Dendritic cell treated with granulocyte-macrophage colony-stimulating factor and Interleukin-4, amounts not matched to agents 40 ng/mL and 50 ng/mL, for 4 days (primary cell): ENCODE results near the gene HTR3B.

ENCODE experiments used
- H3K27ac Mint-ChIP-seq: one replicate; pipeline ENCODE4 v1.8.0; 2022; ENCODE audit warnings: mild to moderate bottlenecking, mixed read lengths
- H3K27me3 Mint-ChIP-seq: one replicate; pipeline ENCODE4 v1.8.0; 2022; ENCODE audit warnings: mild to moderate bottlenecking, mixed read lengths
- H3K36me3 Mint-ChIP-seq: one replicate; pipeline ENCODE4 v1.8.0; 2022; ENCODE audit warnings: low read depth, mixed read lengths
- H3K4me1 Mint-ChIP-seq: one replicate; pipeline ENCODE4 v1.8.0; 2022; ENCODE audit warnings: low read depth, mixed read lengths
- H3K4me3 Mint-ChIP-seq: one replicate; pipeline ENCODE4 v1.8.0; 2022; ENCODE audit warnings: mild to moderate bottlenecking, moderate library complexity, mixed read lengths
- H3K9me3 Mint-ChIP-seq: one replicate; pipeline ENCODE4 v1.8.0; 2022; ENCODE audit warnings: mixed read lengths
- intact Hi-C: fragments of 100-400 bp; cut with micrococcal nuclease; formaldehyde crosslinking; loops from one replicate; pipeline ENCODE4 v1.15.0; 2022

HTR3B gene, protein sequence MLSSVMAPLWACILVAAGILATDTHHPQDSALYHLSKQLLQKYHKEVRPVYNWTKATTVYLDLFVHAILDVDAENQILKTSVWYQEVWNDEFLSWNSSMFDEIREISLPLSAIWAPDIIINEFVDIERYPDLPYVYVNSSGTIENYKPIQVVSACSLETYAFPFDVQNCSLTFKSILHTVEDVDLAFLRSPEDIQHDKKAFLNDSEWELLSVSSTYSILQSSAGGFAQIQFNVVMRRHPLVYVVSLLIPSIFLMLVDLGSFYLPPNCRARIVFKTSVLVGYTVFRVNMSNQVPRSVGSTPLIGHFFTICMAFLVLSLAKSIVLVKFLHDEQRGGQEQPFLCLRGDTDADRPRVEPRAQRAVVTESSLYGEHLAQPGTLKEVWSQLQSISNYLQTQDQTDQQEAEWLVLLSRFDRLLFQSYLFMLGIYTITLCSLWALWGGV

DNA sequence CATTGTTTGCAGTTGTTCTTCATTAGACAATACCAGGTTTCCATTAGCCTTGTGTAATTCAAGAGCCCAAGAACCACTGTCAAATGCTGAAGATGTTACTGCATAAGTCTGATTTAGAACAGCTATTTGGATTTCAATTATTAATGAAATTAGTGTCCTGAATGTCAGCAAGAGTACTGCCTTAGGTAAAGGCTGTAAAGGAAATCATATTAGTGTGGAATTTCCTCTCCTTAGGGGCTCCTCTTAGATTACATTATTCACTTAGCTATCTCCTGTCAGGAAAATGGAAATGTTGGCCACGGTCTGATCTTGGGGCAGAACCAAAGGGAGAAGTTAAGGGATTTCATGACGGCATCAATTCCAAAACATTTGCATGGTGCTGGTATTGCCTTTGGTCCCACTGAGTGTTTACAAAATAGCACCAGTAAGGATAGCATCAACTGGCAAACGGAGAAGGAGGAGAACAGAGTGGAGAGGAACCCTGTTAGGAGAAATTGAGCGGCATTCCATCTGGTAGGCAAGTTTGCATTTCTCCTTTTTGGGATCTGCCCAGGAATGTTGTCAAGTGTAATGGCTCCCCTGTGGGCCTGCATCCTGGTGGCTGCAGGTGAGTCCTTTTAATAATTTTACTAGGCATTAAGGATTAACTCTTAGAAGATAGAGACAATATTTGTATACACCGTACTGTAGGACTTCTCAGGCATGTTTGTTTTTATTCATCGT lies at the start of gene HTR3B:
Gene HTR3B, plus strand, starts transcription at position 418 of the 723 bp plus-strand sequence. Its CDS starts 138 bp downstream, at position 556.
- Mint-ChIP-seq H3K36me3 (no peaks in the 10 kb centered on the region), H3K27me3 (peaks cover 13% of the 10 kb centered on the region)

DNA sequence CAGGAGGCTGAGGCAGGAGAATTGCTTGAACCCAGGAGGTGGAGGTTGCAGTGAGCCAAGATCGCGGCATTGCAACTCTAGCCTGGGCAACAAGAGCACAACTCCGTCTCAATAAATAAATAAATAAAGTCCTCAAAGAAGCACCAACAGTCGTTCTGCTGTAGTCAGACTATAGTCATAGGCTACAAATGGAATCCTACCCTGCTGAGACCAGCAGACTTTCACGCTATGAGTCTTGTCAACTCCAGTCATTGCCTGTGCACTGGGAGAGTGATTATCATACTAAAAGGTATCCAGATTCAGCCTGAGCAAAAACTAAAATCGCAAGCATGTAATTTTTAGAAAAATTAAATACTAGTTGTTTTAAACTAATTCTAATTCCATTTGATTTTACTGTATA lies 48.8 kb upstream of the HTR3B start:
- intact Hi-C loops = no loop called here
- H3K4me1 Mint-ChIP-seq = no peaks in the 10 kb centered on the region
- no peak overlapping the region for H3K4me3 Mint-ChIP-seq
- H3K27me3 Mint-ChIP-seq = no peaks in the 10 kb centered on the region
- H3K36me3 Mint-ChIP-seq = peaks cover 27% of the 10 kb centered on the region
- H3K9me3 Mint-ChIP-seq = no peaks in the 10 kb centered on the region
- no peak overlapping the region for H3K27ac Mint-ChIP-seq

More for the DNA sequence above, at the start of gene HTR3B:
- intact Hi-C loops = loop anchor here (5.0 kb wide), 1 partner anchor 88 kb away; no protein-coding TSS in a partner anchor
- Mint-ChIP-seq H3K4me1 (no peaks in the 10 kb centered on the region), H3K9me3 (no peaks in the 10 kb centered on the region), H3K27ac (no peak within 1 kb of the TSS), H3K4me3 (no peak within 1 kb of the TSS)

GRCh38 chr11:113856966-113857759 lies 47.4 kb upstream of the HTR3B start:
- Mint-ChIP-seq H3K27ac (no peak overlapping the region), H3K36me3 (peaks cover 14% of the 10 kb centered on the region), H3K4me1 (no peaks in the 10 kb centered on the region), H3K9me3 (no peaks in the 10 kb centered on the region), H3K4me3 (no peak overlapping the region), H3K27me3 (no peaks in the 10 kb centered on the region)
- intact Hi-C loops = no loop called here

GRCh38 chr11:113859665-113860064 lies 44.9 kb upstream of the HTR3B start:
- Mint-ChIP-seq H3K4me1 (no peaks in the 10 kb centered on the region), H3K27ac (no peak overlapping the region), H3K9me3 (no peaks in the 10 kb centered on the region), H3K36me3 (no peaks in the 10 kb centered on the region), H3K27me3 (no peaks in the 10 kb centered on the region), H3K4me3 (no peak overlapping the region)
- intact Hi-C loops = no loop called here

DNA sequence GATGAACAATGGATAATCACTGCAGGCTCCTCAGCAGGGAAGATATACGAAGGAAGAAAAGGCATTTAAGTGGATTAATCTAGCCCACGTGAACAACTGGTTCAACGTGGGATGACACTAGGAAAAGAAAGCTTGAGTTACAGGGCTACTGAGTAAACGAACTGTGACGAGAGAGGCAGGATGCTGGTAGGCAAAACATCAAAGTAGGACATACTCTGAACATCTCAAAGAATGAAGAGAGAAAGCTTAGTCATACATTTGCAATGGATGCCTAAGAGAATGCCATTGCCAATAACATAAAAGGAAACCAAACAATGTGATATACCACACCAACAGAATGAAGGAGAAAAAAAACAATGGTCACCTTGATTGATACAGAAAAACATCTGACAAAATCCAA lies 42.2 kb upstream of the HTR3B start:
- no peak overlapping the region for H3K27ac Mint-ChIP-seq
- H3K9me3 Mint-ChIP-seq = no peaks in the 10 kb centered on the region
- H3K36me3 Mint-ChIP-seq = no peaks in the 10 kb centered on the region
- H3K4me1 Mint-ChIP-seq = no peaks in the 10 kb centered on the region
- intact Hi-C loops = no loop called here
- no peak overlapping the region for H3K4me3 Mint-ChIP-seq
- no peaks in the 10 kb centered on the region for H3K27me3 Mint-ChIP-seq

DNA sequence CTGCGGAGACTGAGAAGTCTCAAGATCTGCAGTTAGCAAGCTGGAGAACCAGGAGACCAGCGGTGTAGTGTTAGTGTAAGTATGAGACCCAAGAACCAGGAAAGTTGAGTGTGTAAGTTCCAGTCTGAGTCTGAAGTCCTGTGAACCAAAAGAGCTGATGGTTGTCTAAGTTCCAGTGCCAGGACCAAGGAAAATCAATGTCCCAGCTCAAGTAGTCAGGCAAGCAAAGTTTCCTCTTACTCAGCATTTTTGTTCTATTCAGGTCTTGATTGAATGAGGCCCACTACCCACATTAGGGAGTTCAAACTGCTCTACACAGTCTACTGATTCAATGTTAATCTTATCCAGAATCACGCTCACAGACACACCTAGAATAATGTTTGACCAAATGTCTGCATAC lies 40.2 kb upstream of the HTR3B start:
- no peak overlapping the region for H3K27ac Mint-ChIP-seq
- no peaks in the 10 kb centered on the region for H3K36me3 Mint-ChIP-seq
- no peaks in the 10 kb centered on the region for H3K27me3 Mint-ChIP-seq
- H3K4me1 Mint-ChIP-seq = no peaks in the 10 kb centered on the region
- no peak overlapping the region for H3K4me3 Mint-ChIP-seq
- no peaks in the 10 kb centered on the region for H3K9me3 Mint-ChIP-seq
- intact Hi-C loops = no loop called here

- Mint-ChIP-seq H3K9me3 (no peaks in the 10 kb centered on the region), H3K27ac (no peak overlapping the region), H3K4me1 (peaks cover 3% of the 10 kb centered on the region), H3K36me3 (no peaks in the 10 kb centered on the region), H3K4me3 (no peak overlapping the region), H3K27me3 (no peaks in the 10 kb centered on the region)
- intact Hi-C loops = no loop called here
Observed at GRCh38 chr11:113865873-113866272, 38.7 kb upstream of the HTR3B start.

DNA sequence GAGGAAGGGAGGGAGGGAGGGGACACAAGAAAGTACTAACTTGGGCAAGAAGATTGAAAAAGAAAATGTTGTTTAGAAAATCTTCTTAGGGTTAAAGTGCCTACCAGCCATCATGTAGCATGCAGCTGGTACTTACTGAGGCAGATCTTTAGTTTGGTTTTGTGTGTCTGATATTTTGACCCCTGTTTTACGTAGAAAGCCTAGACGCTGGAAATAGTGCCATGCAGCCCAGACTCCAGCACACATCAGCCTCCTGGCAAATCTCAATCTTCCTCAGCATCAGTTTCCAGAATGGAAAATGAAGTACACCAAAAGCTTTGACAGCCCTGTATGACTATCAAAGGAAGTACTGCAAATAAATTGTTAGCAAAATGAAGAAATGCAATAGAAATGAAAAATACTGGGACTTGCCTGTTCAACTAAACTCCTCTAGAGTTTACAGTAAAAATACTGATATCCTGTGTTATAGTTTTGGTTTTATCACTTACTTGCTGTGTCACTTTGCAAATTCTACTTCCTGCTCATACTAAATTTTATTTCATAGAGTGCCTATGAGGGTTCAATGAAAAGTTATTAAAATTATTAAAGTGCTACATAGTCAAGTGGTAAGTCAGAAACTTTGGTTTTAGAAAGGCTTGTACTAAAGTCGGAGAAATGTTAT lies 36.6 kb upstream of the HTR3B start:
- H3K4me3 Mint-ChIP-seq = no peak overlapping the region
- peaks cover 16% of the 10 kb centered on the region for H3K4me1 Mint-ChIP-seq
- H3K9me3 Mint-ChIP-seq = no peaks in the 10 kb centered on the region
- no peak overlapping the region for H3K27ac Mint-ChIP-seq
- no peaks in the 10 kb centered on the region for H3K27me3 Mint-ChIP-seq
- intact Hi-C loops = no loop called here
- H3K36me3 Mint-ChIP-seq = peaks cover 6% of the 10 kb centered on the region

- Mint-ChIP-seq H3K4me1 (peaks cover 33% of the 10 kb centered on the region), H3K4me3 (no peak overlapping the region)
Observed at GRCh38 chr11:113871336-113871735, 33.3 kb upstream of the HTR3B start.

GRCh38 chr11:113873236-113873626 lies 31.4 kb upstream of the HTR3B start:
- Mint-ChIP-seq H3K4me3 (no peak overlapping the region), H3K27ac (no peak overlapping the region), H3K4me1 (peaks cover 33% of the 10 kb centered on the region), H3K36me3 (peaks cover 6% of the 10 kb centered on the region), H3K27me3 (no peaks in the 10 kb centered on the region), H3K9me3 (no peaks in the 10 kb centered on the region)
- intact Hi-C loops = no loop called here

More at GRCh38 chr11:113871336-113871735, 33.3 kb upstream of the HTR3B start:
- intact Hi-C loops = no loop called here
- no peaks in the 10 kb centered on the region for H3K27me3 Mint-ChIP-seq
- peaks cover 6% of the 10 kb centered on the region for H3K36me3 Mint-ChIP-seq
- H3K27ac Mint-ChIP-seq = no peak overlapping the region
- H3K9me3 Mint-ChIP-seq = no peaks in the 10 kb centered on the region

GRCh38 chr11:113874096-113874495 lies 30.5 kb upstream of the HTR3B start:
- no peaks in the 10 kb centered on the region for H3K9me3 Mint-ChIP-seq
- peaks cover 33% of the 10 kb centered on the region for H3K4me1 Mint-ChIP-seq
- H3K4me3 Mint-ChIP-seq = peak overlapping the region; percentile 81
- no peak overlapping the region for H3K27ac Mint-ChIP-seq
- peaks cover 6% of the 10 kb centered on the region for H3K36me3 Mint-ChIP-seq
- intact Hi-C loops = loop anchor here (2.0 kb wide), 1 partner anchor 527 kb away; the partner anchor contains the start of genes C11orf71 and RBM7
- no peaks in the 10 kb centered on the region for H3K27me3 Mint-ChIP-seq

GRCh38 chr11:113874581-113875233 lies 29.9 kb upstream of the HTR3B start:
- no peaks in the 10 kb centered on the region for H3K27me3 Mint-ChIP-seq
- intact Hi-C loops = loop anchor here (1.0 to 5.0 kb wide), 3 partner anchors 101 to 562 kb away; partner anchors contain the start of genes C11orf71, RBM7, TTC12 and ZW10
- H3K36me3 Mint-ChIP-seq = peaks cover 6% of the 10 kb centered on the region
- H3K4me3 Mint-ChIP-seq = peak overlapping the region; percentile 81
- no peaks in the 10 kb centered on the region for H3K9me3 Mint-ChIP-seq
- H3K4me1 Mint-ChIP-seq = peaks cover 33% of the 10 kb centered on the region
- peak overlapping the region; percentile 99 for H3K27ac Mint-ChIP-seq
